GM12864 (cell line): ENCODE results near the gene FNDC5.

Experiments
- DNase-seq: peaks from one replicate; pipeline ENCODE4 v3.0.0-alpha.2; 2011; ENCODE audit warnings: low read depth
- H3K4me3 ChIP-seq: 2 replicates; pipeline ENCODE4 v1.5.1; 2011; ENCODE audit warnings: mild to moderate bottlenecking, low read depth, low read length, control low read depth
- TF ChIP-seq, protein P1 (sequence below): IDR thresholded peaks from 2 replicates; pipeline ENCODE4 v1.5.1; 2011; ENCODE audit warnings: low read depth, mild to moderate bottlenecking, moderate library complexity, low read length, control low read depth, inconsistent platforms; ENCODE audit errors: missing control alignments

FNDC5 gene

DNA sequence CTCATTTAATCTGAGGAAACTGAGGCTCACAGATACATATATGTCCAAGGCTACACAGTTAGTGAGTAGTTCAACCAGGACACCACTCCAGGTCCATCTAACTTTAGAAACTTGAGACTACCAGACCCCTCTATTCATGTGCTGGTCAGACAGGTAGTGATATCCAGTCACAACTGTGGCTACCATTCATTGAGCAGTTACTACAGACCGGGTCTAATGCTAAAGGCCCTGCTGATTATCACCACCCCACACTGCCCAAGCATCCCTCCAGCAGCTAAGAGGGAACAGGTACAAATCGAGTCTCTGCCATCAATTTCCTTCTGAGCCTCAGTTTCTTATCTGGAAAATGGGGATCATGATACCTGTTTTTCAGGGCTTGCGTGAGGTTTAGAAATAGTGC lies 20.9 kb upstream of the FNDC5 start:
- DNase-seq: no peak
- H3K4me3 ChIP-seq: no peak overlapping the region
- TF ChIP-seq, protein P1, sequence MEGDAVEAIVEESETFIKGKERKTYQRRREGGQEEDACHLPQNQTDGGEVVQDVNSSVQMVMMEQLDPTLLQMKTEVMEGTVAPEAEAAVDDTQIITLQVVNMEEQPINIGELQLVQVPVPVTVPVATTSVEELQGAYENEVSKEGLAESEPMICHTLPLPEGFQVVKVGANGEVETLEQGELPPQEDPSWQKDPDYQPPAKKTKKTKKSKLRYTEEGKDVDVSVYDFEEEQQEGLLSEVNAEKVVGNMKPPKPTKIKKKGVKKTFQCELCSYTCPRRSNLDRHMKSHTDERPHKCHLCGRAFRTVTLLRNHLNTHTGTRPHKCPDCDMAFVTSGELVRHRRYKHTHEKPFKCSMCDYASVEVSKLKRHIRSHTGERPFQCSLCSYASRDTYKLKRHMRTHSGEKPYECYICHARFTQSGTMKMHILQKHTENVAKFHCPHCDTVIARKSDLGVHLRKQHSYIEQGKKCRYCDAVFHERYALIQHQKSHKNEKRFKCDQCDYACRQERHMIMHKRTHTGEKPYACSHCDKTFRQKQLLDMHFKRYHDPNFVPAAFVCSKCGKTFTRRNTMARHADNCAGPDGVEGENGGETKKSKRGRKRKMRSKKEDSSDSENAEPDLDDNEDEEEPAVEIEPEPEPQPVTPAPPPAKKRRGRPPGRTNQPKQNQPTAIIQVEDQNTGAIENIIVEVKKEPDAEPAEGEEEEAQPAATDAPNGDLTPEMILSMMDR: no peak

DNA sequence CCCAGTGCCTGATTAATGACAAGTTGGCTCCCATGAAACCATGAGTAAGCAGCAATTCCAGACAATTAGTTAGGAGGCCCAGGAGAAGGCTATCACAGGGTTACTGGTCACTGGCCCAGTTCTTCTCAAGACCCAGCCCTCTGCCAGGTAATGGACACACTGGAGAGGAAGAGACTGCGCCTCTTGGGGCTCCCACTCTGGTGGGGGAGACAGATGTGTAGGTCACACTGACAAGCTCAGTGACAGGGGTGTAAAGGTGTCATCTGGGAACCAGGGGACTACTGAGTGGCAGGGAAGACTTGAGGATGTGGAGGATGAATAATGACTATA lies 20.5 kb upstream of the FNDC5 start:
- TF ChIP-seq, protein P1: no peak
- H3K4me3 ChIP-seq: no peak overlapping the region
- no peak for DNase-seq

DNA sequence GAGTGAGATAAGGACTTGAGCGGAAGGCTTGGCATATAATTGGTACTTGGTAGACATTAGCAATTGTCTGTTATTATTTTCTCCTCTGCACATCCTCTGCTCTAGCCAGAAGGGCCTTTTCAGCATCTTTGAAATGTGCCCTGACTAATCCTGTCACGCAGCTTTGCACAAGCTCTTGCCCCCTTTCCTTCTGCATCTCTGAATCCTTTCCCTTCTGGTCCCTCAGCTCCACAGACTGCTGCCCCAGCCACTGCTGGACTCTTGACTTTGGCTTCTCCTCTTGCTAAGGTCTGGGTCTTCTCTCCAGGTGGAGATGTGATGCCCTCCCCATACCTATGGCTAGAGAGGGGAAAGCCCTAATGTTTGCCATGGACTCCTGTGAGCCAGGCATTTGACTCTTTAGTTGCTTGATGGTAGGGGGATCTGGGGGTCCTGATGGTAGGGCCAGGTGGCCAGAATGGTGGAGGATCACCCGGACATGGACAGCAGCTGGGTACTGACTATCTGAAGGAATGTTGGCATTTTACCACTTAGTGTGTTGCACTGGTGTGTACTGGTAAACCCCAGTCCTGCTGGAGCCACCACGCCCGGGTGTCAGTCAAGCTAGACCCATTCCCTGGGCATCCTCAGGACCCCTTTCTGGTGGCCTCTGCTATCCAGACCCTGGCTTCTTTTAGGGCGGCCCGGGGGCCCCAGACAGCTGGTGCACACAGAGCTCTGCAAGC lies 20.0 kb upstream of the FNDC5 start:
- H3K4me3 ChIP-seq: no peak overlapping the region
- TF ChIP-seq, protein P1: no peak
- no peak for DNase-seq

DNA sequence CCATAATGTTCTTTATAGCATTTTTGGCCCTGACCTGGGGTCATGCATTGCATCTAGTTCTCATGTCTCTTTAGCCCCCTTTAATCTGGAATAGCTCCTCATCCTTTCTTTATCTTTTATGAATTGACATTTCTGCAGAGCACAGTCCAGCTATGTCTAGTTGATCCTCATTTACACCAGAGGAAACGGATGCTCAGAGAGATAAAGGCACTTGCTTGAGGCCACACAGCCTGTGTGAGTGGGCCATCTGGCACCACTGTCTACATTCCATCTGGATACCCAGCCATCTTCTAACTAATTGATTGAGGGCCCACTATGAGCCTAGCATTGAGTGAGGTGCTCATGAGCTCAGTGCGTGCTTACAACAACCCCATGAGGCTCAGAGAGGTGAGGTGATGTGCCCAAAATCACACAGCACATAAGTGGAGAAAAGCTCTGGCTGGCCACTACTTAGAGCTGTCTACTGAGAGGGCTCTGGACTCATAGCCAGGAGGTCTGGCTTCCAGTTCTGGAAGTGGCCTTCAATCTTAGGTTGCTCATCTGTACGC lies 19.1 kb upstream of the FNDC5 start:
- no peak for DNase-seq
- H3K4me3 ChIP-seq: no peak overlapping the region
- TF ChIP-seq, protein P1: no peak

DNA sequence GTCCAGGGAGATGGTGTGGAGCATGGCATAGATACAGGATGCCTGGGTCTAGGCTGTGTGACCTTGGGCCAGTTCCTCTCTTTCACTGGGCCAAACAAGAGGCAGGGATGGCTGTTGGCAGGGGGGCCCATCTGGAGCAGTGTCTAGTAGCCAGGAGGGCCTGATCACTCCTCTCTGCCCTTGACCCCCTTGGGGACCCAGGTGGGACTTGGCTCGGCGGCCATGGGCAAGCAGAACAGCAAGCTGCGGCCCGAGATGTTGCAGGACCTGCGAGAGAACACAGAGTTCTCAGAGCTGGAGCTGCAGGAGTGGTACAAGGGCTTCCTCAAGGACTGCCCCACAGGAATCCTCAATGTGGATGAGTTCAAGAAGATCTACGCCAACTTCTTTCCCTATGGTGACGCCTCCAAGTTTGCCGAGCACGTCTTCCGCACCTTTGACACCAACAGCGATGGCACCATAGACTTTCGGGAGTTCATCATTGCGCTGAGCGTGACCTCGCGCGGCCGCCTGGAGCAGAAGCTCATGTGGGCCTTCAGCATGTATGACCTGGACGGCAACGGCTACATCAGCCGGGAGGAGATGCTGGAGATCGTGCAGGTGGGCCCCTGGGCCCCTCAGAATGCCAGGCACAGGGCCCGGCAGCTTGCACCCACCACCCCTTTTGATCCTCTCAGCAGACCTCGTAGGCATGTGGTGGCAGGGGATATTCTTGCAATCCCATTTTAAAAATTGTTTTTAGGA lies 18.1 kb upstream of the FNDC5 start:
- DNase-seq: no peak
- no peak overlapping the region for H3K4me3 ChIP-seq
- TF ChIP-seq, protein P1: no peak

DNA sequence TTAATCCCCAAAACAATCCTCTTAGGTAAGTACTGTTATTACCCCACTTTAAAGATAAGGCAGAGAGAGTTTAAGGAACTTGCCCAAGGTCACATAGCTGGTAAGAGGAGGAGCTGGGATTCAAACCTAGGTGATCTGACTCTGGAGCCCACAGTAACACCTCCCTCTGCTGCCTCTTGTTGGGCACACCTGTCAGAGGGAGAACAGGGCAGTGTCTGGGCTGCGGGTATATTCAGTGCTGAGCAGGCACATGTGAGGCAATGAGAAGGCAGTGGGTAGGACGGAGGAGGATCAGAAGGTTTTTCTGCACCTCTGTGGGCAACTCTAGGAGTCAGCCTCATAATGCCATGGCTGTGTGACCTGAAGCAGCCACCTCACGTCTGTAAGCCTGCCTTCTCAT lies 17.4 kb upstream of the FNDC5 start:
- DNase-seq: no peak
- H3K4me3 ChIP-seq: no peak overlapping the region
- TF ChIP-seq, protein P1: no peak

DNA sequence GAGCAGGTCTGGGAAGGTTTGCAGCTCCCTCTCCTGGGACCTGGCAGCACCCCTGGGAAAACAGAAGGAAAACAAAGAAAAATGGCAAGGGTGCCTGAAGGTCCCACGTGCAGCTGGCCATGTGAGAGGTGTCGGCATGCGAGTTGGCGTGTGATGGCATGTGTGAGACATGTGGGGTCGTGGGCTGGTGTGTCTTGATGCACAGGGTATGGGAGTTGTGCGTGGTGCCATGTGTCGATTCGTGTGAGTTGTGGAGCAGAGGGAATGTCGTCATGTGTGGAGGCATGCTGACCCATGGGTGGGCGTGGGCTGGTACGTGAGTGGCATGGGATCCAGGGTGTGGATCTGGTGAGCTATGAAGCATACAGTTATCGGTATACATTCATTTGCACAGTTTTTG lies 16.9 kb upstream of the FNDC5 start:
- DNase-seq: no peak
- H3K4me3 ChIP-seq: no peak overlapping the region
- TF ChIP-seq, protein P1: no peak
